Activated CD8-positive, alpha-beta memory T cell treated with anti-CD3 and anti-CD28 coated beads for 36 hours (primary cell): ENCODE data around the gene LRPPRC. TPM values are rescaled to one million over a fixed set of nuclear protein-coding genes. Genes with fewer than 3 reads are reported as not detected.

ENCODE experiments used
- CTCF ChIA-PET: fragments of 350-600 bp; sonication (Branson Sonifier 250); formaldehyde crosslinking; loops from one replicate; lab custom pipeline; 2021; ENCODE audit warnings: antibody characterized with exemption; lab: Charles Lee
- POLR2A ChIA-PET: fragments of 350-600 bp; sonication (Branson Sonifier 250); formaldehyde crosslinking; loops from one replicate; lab custom pipeline; 2021; ENCODE audit warnings: antibody characterized with exemption; lab: Charles Lee
- total RNA-seq, 2 experiments: library from RNA; stranded (reverse); gene quantifications; one replicate each; pipeline ENCODE4 v1.2.3, GENCODE V29; 2021

LRPPRC gene
- total RNA-seq, 2 experiments from 2014 or later, result 181 to 190 TPM

DNA sequence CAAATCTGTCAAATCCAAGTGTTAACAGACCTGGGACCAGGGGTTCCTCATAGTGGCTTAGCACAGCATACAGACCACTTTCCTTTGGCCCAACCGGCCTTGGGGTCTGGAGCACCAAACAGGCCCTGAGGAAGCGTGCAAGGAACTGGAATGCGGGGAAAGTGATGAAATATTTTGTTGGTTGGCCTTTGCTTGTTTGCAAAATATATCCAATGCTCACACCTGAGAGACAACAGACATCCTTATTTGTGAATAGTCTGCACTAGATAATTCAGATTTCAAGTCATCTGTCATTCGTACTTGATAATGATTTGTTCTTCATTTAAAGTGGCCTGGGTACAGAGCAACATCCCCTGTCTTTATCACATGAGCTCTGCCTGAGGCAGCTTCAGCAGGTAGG is 113.5 kb downstream of the LRPPRC start:
- ChIA-PET POLR2A (no interaction called here), CTCF (no interaction called here)

GRCh38 chr2:43880952-43881351 is 114.8 kb downstream of the LRPPRC start:
- ChIA-PET POLR2A (no interaction called here), CTCF (no interaction called here)

DNA sequence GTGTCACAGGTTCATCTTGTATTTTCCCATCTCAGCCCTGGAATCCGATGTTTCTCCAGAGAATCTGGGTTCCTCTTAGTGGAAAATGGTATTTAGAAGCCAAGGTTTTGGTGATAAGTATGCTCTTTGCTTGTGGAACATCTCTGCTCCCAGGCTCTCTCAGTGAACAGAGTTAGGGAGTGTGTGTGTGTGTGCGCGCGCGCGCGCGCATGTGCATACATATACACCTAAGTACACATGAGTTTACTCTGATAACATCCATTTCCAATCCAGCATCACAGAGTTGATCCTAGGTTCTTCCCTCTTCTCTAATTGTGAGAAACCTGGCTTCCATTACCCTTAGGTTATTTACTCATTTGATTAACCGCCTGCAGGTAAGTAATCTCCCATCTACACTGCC is 115.3 kb downstream of the LRPPRC start:
- ChIA-PET CTCF (no interaction called here), POLR2A (no interaction called here)

- ChIA-PET POLR2A (no interaction called here), CTCF (no interaction called here)
These were observed 116.5 kb downstream of the LRPPRC start for GRCh38 chr2:43879261-43879660.

DNA sequence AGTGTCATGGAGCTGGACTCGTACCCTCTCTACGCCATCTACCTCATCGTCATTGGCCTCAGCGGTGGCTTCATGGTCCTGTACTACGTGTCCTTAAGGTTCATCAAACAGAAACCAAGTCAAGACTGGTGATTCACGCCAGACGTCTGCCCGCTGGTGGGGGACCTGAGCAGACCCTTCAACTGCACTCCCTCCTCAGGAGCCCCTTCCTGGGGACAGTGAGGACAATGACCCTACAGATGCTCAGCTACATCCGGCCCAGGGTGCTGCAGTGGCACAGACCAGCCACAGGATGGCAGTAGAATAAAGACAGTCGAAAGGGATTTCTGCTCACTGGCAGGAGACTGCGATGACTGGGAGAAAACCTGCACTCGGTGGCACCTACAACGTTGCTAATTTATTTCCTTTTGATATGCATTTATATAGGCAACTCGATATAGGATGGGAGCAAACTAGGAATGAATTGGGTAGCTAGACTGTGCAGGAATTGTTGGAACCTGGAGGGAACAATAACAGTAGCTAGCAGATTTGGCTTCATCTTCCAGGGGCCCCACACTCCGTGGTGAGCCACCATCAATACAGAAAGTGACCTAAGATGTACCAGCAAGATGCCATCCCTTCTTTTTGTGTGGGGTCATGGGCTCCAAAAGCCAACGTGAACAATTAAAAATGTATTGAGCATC is 117.9 kb downstream of the LRPPRC start:
- POLR2A ChIA-PET, result no interaction called here

GRCh38 chr2:43874776-43875451 is 120.9 kb downstream of the LRPPRC start:
- ChIA-PET CTCF (no interaction called here), POLR2A (no interaction called here)

More for the DNA sequence above, 117.9 kb downstream of the LRPPRC start:
- CTCF ChIA-PET, result interaction anchor here (1.0 to 1.3 kb wide), 6 partner anchors 8 to 262 kb away, joined by 3 to 8 read pairs (median 4); no protein-coding TSS in a partner anchor

- ChIA-PET CTCF (interaction anchor here (2.0 kb wide), 1 partner anchor 13 kb away, joined by 6 read pairs; no protein-coding TSS in a partner anchor), POLR2A (no interaction called here)
These were observed 123.6 kb downstream of the LRPPRC start for GRCh38 chr2:43872151-43872550.

GRCh38 chr2:43855292-43855691 is 140.5 kb downstream of the LRPPRC start:
- ChIA-PET POLR2A (no interaction called here), CTCF (no interaction called here)

- CTCF ChIA-PET, result no interaction called here
- POLR2A ChIA-PET, result no interaction called here
These were observed 141.1 kb downstream of the LRPPRC start for GRCh38 chr2:43854671-43855070.

- POLR2A ChIA-PET, result no interaction called here
These were observed 142.4 kb downstream of the LRPPRC start for GRCh38 chr2:43853141-43854081.

GRCh38 chr2:43852196-43852730 is 143.5 kb downstream of the LRPPRC start:
- ChIA-PET CTCF (interaction anchor here (0.9 kb wide), 1 partner anchor 94 kb away, joined by 3 read pairs; no protein-coding TSS in a partner anchor), POLR2A (no interaction called here)

More at GRCh38 chr2:43853141-43854081, 142.4 kb downstream of the LRPPRC start:
- CTCF ChIA-PET, result no interaction called here

DNA sequence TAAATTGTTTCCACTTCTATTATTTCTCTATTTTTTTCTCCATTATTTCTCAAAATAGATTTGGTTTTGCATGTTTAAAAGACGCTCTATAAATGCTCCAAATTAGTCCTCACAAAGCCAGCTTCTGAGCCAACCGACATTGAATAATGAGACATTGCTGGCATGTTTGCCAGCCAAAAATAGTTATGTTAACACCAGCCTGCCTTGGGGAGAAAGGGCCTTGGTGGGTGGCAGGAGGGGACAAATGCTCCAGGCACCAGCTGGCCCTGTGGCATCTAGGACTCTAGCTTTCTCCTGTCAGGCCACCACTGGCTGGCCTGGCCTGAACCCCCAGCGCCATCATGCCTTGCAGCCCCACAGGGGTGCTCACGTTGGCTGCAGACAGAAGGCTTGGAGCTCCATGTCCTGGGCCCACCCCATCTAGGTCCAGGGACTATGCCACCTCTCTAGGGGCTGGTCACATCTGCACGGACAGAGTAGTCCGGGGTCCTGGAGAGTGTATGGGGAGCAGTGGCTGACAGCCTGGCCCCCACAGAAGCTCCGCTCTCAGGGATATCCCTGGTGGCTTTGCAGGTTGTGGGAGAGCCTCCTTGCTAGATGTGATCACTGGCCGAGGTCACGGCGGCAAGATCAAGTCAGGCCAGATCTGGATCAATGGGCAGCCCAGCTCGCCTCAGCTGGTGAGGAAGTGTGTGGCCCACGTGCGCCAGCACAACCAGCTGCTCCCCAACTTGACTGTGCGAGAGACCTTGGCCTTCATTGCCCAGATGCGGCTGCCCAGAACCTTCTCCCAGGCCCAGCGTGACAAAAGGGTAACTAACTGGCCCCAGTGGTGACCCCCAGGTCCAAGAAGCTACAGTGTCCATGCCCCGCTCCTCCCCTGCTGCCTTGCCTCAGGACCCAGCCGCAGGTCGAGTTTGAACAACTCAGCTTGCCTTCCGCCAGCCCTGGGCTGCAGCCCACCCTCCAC is 144.5 kb downstream of the LRPPRC start:
- POLR2A ChIA-PET, result no interaction called here
- CTCF ChIA-PET, result interaction anchor here (0.6 to 0.9 kb wide), 2 partner anchors 27 to 93 kb away, joined by 3 read pairs; no protein-coding TSS in a partner anchor

DNA sequence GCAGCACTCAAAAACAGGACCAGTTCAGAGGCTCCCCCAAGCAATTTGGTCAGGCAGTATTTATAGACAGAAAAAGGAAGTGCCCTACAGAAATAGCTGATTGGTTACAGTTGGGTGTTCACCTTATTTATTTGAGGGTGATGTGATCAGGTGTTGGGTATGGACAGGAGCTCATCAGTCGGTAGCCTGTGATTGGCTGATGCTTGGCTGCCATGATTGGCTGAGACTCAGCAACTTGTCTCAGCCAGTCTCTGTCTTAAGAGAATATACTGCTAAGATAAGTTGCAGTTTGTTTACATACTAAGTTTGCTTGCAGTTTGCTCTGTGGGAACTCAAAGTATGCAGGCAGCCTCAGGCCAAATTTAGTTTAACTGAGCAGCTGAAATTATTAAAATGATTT is 147.6 kb downstream of the LRPPRC start:
- ChIA-PET CTCF (interaction anchor here (0.6 kb wide), 1 partner anchor 233 kb away, joined by 4 read pairs; no protein-coding TSS in a partner anchor), POLR2A (no interaction called here)

DNA sequence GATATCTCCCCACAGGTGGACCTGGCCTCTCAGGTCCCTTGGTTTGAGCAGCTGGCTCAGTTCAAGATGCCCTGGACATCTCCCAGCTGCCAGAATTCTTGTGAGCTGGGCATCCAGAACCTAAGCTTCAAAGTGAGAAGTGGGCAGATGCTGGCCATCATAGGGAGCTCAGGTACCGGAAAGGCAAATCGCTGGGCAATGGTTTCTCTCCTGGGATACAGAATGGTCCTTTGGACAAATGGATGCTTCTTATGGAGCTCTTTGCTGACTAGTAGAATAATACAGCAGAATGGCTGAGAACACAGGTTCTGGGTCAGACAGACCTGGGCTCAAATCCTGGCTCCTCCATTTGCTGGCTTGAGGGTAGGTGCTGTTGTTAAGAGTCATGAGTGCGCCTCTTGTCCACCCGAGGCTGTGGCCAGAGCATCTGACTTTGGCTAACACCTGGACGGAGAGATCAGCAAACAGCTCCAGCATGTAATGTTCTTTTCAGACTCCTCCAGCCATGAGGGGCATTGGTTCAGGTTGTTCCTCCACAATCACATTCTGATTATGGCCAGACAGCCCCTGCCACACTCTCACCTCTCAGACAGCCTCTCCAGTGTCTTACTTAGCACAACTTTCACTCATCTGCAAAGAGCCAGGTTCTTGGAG is 149.5 kb downstream of the LRPPRC start:
- CTCF ChIA-PET, result no interaction called here
- POLR2A ChIA-PET, result no interaction called here

DNA sequence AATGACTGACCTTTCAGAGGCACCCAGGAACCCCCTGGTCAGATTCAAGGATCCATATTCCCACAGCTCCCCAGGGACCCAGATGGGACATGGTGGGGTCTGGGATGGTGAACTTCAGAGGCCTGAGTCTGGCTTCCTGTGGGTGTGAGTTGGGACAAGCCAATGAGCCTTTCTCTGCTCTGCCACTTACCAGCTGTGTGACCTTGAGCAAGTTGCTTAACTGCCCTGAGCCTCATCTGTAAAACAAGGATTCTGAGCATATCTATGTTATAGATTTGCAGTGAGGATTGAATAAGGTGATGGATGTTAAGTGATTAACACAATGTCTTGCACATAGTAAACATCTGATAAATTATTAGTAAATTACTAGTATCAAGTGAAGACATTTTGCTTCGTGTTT is 150.6 kb downstream of the LRPPRC start:
- CTCF ChIA-PET, result no interaction called here
- POLR2A ChIA-PET, result no interaction called here

DNA sequence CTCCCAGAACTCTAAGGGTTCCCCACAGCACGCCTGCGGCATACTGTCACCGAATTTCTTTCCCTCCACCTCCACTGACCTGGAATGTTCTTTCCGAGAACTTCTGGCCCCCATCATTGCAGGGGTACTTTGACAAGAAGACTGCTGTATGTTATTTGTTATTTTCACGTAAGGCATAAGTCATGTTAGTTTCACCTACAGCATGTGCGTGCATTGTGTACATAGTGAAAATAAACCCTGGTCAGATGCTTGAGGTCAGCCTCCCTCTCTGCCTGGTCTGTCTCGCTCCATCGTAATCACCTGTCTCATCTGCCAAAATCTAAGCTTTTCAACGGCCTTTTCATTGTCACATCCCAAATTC is 152.9 kb downstream of the LRPPRC start:
- CTCF ChIA-PET, result no interaction called here

DNA sequence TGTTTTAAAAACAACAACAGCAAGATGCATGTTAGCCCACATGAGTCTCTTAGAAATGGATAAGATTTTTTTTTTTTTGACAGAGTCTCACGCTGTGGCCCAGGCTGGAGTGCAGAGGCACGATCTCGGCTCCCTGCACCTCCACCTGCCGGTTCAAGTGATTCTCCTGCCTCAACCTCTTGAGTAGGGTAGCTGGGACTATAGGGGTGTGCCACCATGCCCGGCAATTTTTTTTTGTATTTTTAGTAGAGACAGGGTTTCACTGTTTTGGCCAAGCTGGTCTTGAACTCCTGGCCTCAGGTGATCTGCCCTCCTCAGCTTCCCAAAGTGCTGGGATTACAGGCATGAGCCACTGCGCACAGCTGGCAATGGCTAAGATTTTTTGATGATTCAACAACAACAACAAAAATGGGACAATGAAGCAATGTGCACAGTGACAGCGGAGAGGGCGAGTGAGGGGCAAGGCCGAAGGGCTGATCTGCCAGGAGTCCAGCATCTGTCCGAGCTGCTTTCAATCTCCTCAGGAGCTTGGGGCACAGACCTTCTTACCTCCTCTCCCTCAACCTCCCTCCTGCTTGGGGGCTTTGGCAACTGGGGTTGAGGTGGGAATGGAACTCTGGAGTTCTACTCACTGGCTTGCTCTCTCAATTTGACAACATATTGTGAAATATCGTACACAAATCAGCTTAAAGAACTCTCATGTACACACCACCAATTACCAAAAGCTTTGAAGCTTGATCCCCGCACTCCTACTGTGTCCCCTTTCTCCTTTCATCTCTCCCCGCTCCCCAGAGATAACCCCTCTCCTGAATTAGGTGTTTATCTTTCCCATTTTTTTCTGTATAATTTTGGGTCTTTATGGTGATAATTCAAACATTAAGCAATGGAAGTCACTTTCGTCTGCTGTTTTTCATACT is 153.6 kb downstream of the LRPPRC start:
- POLR2A ChIA-PET, result no interaction called here
- CTCF ChIA-PET, result no interaction called here

More for the DNA sequence above, 152.9 kb downstream of the LRPPRC start:
- POLR2A ChIA-PET, result no interaction called here
